NT2/D1 (cell line): ENCODE measurements around the gene FOXO6.

ENCODE experiments used
- DNase-seq: peaks from one replicate; pipeline ENCODE4 v3.0.0-alpha.2; 2011; ENCODE audit warnings: low read depth, low spot score
- H3K27me3 ChIP-seq: 2 replicates; pipeline ENCODE4 v1.6.0; 2011; ENCODE audit warnings: mild to moderate bottlenecking; ENCODE audit not compliant: insufficient read length, insufficient read depth
- H3K36me3 ChIP-seq: 2 replicates; pipeline ENCODE4 v1.6.1; 2011; ENCODE audit warnings: mild to moderate bottlenecking, low read length, mixed read lengths; ENCODE audit not compliant: insufficient read depth, insufficient read length
- H3K4me1 ChIP-seq: 2 replicates; pipeline ENCODE4 v1.5.1; 2011; ENCODE audit not compliant: insufficient read depth, insufficient read length
- H3K4me3 ChIP-seq: 2 replicates; pipeline ENCODE4 v1.5.1; 2011; ENCODE audit warnings: low read depth; ENCODE audit not compliant: insufficient read length
- H3K9ac ChIP-seq: 2 replicates; pipeline ENCODE4 v1.6.0; 2011; ENCODE audit warnings: low read depth; ENCODE audit not compliant: insufficient read length
- H3K9me3 ChIP-seq: 2 replicates; pipeline ENCODE4 v1.5.1; 2011; ENCODE audit warnings: mild to moderate bottlenecking, low read length; ENCODE audit not compliant: insufficient read depth
- SUZ12 ChIP-seq: IDR thresholded peaks from 2 replicates; pipeline ENCODE4 v1.6.1; 2011; ENCODE audit not compliant: insufficient read length, insufficient read depth; ENCODE audit errors: extremely low read depth
- YY1 ChIP-seq: IDR thresholded peaks from 2 replicates; pipeline ENCODE4 v1.6.1; 2011; ENCODE audit not compliant: insufficient read length, insufficient read depth
- ZNF274 ChIP-seq: IDR thresholded peaks from 2 replicates; pipeline ENCODE4 v1.6.1; 2011; ENCODE audit warnings: mild to moderate bottlenecking, low read depth, low read length

The FOXO6 gene

DNA sequence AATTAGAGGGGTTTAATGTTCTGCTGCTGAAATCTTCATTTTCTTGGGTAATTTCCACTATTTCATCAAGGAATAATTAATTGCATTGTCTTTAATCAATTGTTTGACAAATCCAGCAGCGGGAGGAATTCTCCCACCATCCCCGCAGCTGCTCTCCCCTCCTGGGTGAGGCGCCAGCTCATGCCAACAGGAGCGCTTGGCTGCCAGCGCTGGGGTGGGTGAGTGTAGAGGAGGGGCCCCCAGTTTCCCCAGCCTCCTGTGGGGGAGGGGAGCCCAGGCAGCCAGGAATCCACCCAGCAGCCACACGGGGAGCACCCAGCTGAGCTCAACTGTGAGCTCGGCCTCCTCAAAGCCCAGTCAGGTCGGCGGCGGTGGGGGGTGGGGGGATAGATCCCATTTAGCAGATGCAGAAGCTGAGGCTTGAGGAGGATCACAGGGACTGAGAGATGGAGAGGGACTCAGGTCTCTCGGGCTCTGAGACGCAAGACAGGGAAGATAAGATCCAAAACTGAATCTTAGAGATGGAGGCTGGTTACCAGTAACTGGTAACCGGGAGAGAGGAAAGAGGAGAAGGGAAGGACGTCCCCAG, 46.5 kb downstream of the FOXO6 start:
- DNase-seq, result no peak
- TF ChIP-seq ZNF274 (no peak), YY1 (no peak), SUZ12 (no peak)
- peaks cover 23% of the 10 kb centered on the region for H3K4me1 ChIP-seq
- H3K9me3 ChIP-seq, result no peaks in the 10 kb centered on the region; the same call in 1 of the 2 replicates
- H3K36me3 ChIP-seq, result no peaks in the 10 kb centered on the region
- no peak overlapping the region for H3K4me3 ChIP-seq
- no peak overlapping the region for H3K9ac ChIP-seq
- peaks cover 11% of the 10 kb centered on the region for H3K27me3 ChIP-seq

DNA sequence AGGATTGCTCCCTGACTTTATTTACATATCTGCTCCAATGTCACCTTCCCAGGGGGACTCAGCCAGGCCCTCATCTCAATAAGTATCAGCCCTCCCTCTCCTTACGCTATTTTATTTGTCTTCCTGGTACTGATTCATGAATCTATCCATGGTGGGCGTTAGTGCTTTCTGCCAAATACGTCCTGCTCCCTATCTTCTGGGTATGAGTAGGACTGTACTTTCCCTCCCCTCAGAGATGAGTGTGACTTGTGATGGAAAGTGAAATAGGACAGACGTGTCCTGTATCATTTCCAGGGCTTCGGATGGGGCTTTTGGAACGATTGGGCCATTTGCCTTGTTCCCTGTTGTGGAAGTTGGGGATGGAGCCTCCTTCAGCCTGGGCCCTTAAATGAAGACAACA, 47.5 kb downstream of the FOXO6 start:
- TF ChIP-seq YY1 (no peak), SUZ12 (no peak), ZNF274 (no peak)
- peaks cover 9% of the 10 kb centered on the region for H3K27me3 ChIP-seq
- peaks cover 32% of the 10 kb centered on the region for H3K4me1 ChIP-seq

DNA sequence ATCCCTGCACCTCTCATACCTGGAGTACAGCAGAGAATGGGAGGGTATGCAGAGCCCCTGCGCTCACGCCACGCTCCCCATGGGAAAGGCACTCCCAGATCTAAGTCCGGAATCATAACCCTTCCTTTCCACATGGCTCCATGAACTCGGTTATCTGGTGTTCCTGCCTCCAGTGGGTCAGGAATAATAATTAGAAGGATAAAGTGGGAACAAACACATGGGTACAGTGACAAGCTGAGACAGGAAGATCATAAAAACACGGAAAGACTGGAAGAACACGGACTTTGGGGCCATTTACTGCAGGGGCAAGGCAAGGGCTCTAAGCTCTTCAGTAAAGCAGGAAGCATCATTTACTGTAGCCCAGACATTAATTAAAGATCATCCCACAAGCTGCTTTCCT, 48.6 kb downstream of the FOXO6 start:
- H3K9me3 ChIP-seq, result no peaks in the 10 kb centered on the region; the same call in 1 of the 2 replicates
- H3K9ac ChIP-seq, result no peak overlapping the region
- TF ChIP-seq SUZ12 (no peak), ZNF274 (no peak), YY1 (no peak)
- peaks cover 2% of the 10 kb centered on the region for H3K27me3 ChIP-seq
- H3K36me3 ChIP-seq, result no peaks in the 10 kb centered on the region
- H3K4me3 ChIP-seq, result no peak overlapping the region
- peaks cover 26% of the 10 kb centered on the region for H3K4me1 ChIP-seq
- no peak for DNase-seq

More for the DNA sequence above, 47.5 kb downstream of the FOXO6 start:
- Histone ChIP-seq H3K9ac (no peak overlapping the region), H3K4me3 (no peak overlapping the region), H3K9me3 (no peaks in the 10 kb centered on the region; the same call in 1 of the 2 replicates), H3K36me3 (no peaks in the 10 kb centered on the region)
- DNase-seq, result no peak

DNA sequence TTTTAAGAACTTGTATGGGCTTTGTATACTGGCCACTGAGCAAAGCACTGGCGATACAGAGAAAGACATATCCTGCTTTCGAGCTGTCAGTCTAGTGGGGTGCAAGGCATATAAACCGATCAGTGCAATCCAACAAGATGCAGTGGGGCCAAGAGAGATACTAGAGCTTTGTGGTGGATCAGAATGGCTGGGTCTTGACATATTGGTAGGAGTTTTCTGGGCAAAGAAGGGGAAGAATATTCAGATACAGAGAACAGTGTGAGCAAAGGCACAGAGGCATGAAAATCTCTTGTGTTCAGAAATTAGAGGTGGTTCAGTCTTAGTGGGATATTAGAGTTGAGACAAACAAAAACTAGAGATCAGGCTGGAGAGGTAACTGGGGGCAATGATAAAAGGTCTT, 49.2 kb downstream of the FOXO6 start:
- H3K9me3 ChIP-seq, result no peaks in the 10 kb centered on the region; the same call in 1 of the 2 replicates
- DNase-seq, result no peak
- H3K4me1 ChIP-seq, result peaks cover 22% of the 10 kb centered on the region
- H3K9ac ChIP-seq, result no peak overlapping the region
- H3K4me3 ChIP-seq, result no peak overlapping the region
- no peaks in the 10 kb centered on the region for H3K36me3 ChIP-seq
- TF ChIP-seq ZNF274, result no peak
- no peak for TF ChIP-seq SUZ12
- no peak for TF ChIP-seq YY1
- peaks cover 2% of the 10 kb centered on the region for H3K27me3 ChIP-seq

DNA sequence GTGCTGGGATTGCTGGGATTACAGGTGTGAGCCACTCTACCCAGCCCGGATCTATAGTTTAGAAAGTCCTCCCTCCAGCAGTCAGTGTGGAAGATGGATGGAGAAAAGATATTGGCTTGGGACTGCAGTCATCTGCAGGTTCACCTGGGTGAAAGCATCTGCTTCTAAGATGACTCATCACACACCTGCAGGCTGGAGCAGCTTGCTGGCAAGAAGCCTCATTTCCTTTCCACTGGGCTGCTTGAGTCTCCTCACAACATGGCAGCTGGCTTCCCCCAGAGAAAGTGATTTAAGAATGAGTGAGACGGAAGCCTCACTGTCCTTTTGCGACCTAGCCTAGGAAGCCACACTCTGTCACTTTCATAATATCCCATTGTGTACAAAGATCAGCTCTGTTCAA, 50.0 kb downstream of the FOXO6 start:
- no peak overlapping the region for H3K9ac ChIP-seq
- no peak overlapping the region for H3K4me3 ChIP-seq
- H3K36me3 ChIP-seq, result no peaks in the 10 kb centered on the region
- no peak for DNase-seq
- H3K9me3 ChIP-seq, result no peaks in the 10 kb centered on the region; the same call in 1 of the 2 replicates
- TF ChIP-seq YY1, result no peak
- no peak for TF ChIP-seq ZNF274
- no peak for TF ChIP-seq SUZ12
- H3K27me3 ChIP-seq, result peaks cover 2% of the 10 kb centered on the region
- peaks cover 23% of the 10 kb centered on the region for H3K4me1 ChIP-seq

DNA sequence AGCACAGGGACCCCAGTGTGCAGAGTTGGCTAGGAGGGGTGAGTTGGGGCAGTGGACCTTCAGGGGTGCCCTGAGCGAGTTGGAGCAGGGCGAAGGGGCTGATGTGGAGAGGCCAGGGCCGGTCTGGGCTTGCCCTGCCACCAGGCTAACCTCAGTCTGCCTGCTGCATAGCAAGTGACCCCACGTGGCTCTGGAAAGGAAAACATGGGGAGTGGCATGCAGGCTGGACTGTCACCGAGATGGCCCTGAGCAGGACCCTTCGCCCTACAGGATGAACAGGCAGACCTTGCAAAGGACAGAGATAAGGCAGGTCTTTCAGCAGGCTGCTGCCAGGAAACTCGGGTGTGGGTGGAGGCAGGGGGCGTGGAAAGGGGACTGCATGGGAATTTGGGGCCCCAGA, 51.5 kb downstream of the FOXO6 start:
- DNase-seq, result no peak
- Histone ChIP-seq H3K4me3 (no peak overlapping the region), H3K4me1 (peaks cover 21% of the 10 kb centered on the region), H3K9me3 (no peaks in the 10 kb centered on the region; the same call in 1 of the 2 replicates), H3K9ac (no peak overlapping the region), H3K36me3 (no peaks in the 10 kb centered on the region), H3K27me3 (no peaks in the 10 kb centered on the region)
- TF ChIP-seq YY1 (no peak), SUZ12 (no peak), ZNF274 (no peak)

DNA sequence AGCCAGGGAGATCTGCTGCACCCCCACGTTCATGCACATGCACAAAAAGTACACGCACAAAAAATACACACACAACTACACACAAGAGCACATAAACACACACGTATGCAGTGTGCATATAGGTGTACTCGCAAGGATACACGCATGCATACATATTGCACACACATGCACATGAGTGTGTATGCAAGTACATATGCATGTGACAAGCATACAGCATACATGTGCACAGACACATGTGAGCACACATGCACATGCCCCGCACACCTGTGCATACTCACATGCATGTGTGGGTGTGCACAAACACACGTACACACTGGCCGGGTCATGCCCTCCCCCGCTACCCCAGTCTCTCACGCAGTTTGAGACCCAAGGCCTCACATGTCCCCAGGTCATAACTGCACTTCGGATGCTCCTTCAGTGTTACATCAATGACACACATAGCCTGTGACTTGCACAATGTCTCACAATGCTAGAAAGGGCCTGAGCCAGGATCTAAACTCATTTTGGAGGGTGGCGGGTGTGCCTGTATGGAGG, 52.6 kb downstream of the FOXO6 start:
- peaks cover 16% of the 10 kb centered on the region for H3K4me1 ChIP-seq
- H3K27me3 ChIP-seq, result no peaks in the 10 kb centered on the region
- no peak for DNase-seq
- H3K9ac ChIP-seq, result no peak overlapping the region
- H3K9me3 ChIP-seq, result no peaks in the 10 kb centered on the region; the same call in 1 of the 2 replicates
- H3K36me3 ChIP-seq, result no peaks in the 10 kb centered on the region
- no peak for TF ChIP-seq ZNF274
- no peak for TF ChIP-seq SUZ12
- no peak for TF ChIP-seq YY1
- H3K4me3 ChIP-seq, result no peak overlapping the region
